ENCODE results near the gene PRKCZ.

The PRKCZ gene

GRCh38 chr1:2126331-2127186, 76.3 kb downstream of the PRKCZ start:
- Histone ChIP-seq H3K4me3 (ENCODE audit: insufficient read length, low read depth) (no peak overlapping the region), H3K27me3 (ENCODE audit: insufficient read depth, insufficient read length) (no peaks in the 10 kb centered on the region), H3K9ac (ENCODE audit: insufficient read length, low read depth) (no peak overlapping the region), H3K36me3 (ENCODE audit: insufficient read depth, insufficient read length, low read length) (no peaks in the 10 kb centered on the region), H3K4me1 (ENCODE audit: insufficient read depth, insufficient read length) (peaks cover 8% of the 10 kb centered on the region), H3K9me3 (ENCODE audit: insufficient read depth, low read length) (no peaks in the 10 kb centered on the region)
- DNase-seq (ENCODE audit: low read depth, low spot score): no peak
- TF ChIP-seq YY1 (IDR thresholded peaks at IDR 0.05; ENCODE audit: insufficient read depth, insufficient read length) (no peak), SUZ12 (IDR thresholded peaks at IDR 0.05; ENCODE audit: extremely low read depth, insufficient read depth, insufficient read length) (no peak), ZNF274 (IDR thresholded peaks at IDR 0.05; ENCODE audit: low read depth, low read length) (no peak)

DNA sequence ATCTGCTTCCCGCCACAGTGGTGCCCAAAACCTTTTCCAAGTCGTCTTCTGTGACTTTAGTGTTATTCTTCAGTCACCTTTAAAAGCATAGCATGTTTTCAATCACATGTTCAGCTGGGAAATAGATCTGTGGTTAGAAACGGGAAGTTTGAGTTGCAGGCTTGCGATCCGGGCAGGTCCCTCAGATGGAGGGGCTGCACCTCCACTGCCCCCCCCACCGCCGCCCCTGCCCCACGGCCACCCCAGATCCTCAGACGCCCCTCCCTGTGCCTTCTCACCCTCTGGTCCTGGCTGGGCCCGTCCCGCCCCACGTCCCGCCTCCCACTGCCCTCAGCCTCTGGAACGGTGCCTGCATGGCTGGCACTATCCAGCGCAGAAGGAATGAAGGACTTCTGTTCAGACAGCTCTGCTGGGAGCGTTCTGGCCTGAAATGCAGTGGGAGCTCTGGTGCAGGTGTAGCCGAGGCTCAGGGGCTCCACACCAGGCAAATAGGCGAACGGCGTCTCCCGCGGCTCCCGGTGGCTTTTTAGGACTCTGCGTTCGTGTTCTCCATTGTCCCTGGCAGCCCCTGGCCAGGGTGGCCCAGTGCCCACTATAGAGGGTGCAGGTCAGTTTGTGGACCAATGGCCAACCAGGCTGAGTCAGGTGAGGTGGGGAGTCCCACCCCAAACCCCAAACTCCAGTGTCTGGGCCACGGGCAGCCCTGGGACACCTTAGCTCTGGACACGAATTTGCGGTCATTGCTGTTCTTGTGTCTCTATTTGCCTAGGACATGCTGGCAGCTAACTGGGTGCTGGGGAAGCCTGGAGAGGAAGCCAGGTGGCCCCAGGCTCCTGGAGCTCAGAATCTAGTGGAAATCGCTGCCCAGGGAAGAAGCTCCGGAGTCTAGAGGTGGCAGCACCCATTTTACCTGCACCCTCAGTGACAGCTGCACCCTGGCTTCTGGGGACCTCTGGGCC, 77.3 kb downstream of the PRKCZ start:
- Histone ChIP-seq H3K9ac (ENCODE audit: insufficient read length, low read depth) (no peak overlapping the region), H3K9me3 (ENCODE audit: insufficient read depth, low read length) (no peaks in the 10 kb centered on the region), H3K27me3 (ENCODE audit: insufficient read depth, insufficient read length) (no peaks in the 10 kb centered on the region), H3K4me1 (ENCODE audit: insufficient read depth, insufficient read length) (peaks cover 9% of the 10 kb centered on the region), H3K4me3 (ENCODE audit: insufficient read length, low read depth) (no peak overlapping the region), H3K36me3 (ENCODE audit: insufficient read depth, insufficient read length, low read length) (no peaks in the 10 kb centered on the region)
- DNase-seq (ENCODE audit: low read depth, low spot score): no peak
- TF ChIP-seq SUZ12 (IDR thresholded peaks at IDR 0.05; ENCODE audit: extremely low read depth, insufficient read depth, insufficient read length) (no peak), ZNF274 (IDR thresholded peaks at IDR 0.05; ENCODE audit: low read depth, low read length) (no peak), YY1 (IDR thresholded peaks at IDR 0.05; ENCODE audit: insufficient read depth, insufficient read length) (no peak)

DNA sequence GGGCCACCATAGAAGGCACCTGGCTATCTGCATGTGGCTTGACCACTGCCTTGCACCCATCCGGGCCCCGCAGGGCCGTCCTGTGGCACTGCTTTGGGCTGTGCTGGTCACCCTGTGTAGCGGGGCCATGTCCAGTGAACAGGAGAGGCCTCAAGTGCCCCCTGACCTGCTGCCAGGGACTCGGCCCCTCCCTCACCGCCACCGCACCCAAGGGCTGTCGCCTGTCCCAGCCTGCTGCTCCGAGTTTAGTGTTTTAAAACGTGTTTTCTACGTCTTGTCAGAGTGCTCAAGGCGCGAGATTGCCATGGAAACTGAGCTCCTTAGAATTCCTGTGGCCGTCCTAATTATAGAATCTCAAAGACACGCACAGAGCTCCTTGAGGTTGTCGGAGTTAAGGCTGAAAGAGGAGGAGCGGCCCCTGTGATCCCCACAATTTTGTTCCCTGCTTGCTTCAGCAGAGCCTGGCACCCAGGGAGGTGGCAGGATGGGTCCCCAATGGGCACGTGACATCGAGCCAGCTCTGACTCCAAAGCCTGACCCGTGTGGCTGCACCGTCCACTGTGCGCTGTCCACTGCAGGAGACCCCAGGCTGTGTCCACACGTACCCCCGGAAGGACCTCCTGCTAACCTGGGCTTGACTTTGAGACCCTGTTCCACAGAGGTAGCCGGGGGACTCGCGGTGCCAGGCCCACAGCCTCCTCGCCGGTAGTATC, 78.1 kb downstream of the PRKCZ start:
- Histone ChIP-seq H3K4me3 (ENCODE audit: insufficient read length, low read depth) (no peak overlapping the region), H3K9ac (ENCODE audit: insufficient read length, low read depth) (no peak overlapping the region), H3K27me3 (ENCODE audit: insufficient read depth, insufficient read length) (no peaks in the 10 kb centered on the region), H3K9me3 (ENCODE audit: insufficient read depth, low read length) (no peaks in the 10 kb centered on the region), H3K36me3 (ENCODE audit: insufficient read depth, insufficient read length, low read length) (no peaks in the 10 kb centered on the region), H3K4me1 (ENCODE audit: insufficient read depth, insufficient read length) (peaks cover 9% of the 10 kb centered on the region)
- TF ChIP-seq YY1 (IDR thresholded peaks at IDR 0.05; ENCODE audit: insufficient read depth, insufficient read length): no peak
- no peak for TF ChIP-seq SUZ12 (IDR thresholded peaks at IDR 0.05; ENCODE audit: extremely low read depth, insufficient read depth, insufficient read length)
- no peak for TF ChIP-seq ZNF274 (IDR thresholded peaks at IDR 0.05; ENCODE audit: low read depth, low read length)
- no peak for DNase-seq (ENCODE audit: low read depth, low spot score)

DNA sequence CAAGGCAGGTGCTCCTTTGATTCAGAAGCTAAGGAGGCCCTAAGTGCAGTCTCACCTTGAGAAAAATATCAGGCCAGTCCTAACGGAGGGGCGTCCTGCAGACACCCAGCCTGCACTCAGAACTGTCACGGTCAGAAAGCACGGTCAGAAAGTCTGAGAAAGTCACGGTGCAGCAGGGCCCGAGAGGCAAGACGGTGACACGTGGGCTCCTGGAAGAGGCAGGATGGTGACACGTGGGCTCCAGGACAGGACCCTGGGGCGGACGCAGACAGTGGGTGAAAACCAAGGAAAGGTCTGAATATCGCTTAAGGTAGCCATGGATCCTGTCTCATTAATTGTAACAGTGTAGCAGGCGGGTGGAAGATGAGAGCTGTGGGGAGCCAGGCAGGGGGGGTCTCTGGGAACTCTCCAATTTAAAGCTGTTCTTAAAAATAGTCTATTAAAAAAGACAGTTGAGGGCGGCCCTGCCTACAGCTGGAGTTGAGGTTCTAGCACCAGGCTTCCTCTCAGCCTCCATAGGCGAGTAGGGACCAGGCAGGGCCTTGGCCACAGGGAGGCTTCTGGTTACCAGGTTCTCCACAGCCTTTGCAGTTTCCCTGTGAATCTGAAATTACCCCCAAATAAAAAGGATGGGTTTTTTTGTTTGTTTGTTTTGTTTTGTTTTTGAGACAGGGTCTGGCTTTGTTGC, 79.2 kb downstream of the PRKCZ start:
- DNase-seq (ENCODE audit: low read depth, low spot score): no peak
- Histone ChIP-seq H3K9me3 (ENCODE audit: insufficient read depth, low read length) (no peaks in the 10 kb centered on the region), H3K9ac (ENCODE audit: insufficient read length, low read depth) (no peak overlapping the region), H3K4me3 (ENCODE audit: insufficient read length, low read depth) (no peak overlapping the region), H3K27me3 (ENCODE audit: insufficient read depth, insufficient read length) (no peaks in the 10 kb centered on the region), H3K4me1 (ENCODE audit: insufficient read depth, insufficient read length) (peaks cover 12% of the 10 kb centered on the region), H3K36me3 (ENCODE audit: insufficient read depth, insufficient read length, low read length) (no peaks in the 10 kb centered on the region)
- TF ChIP-seq ZNF274 (IDR thresholded peaks at IDR 0.05; ENCODE audit: low read depth, low read length) (no peak), YY1 (IDR thresholded peaks at IDR 0.05; ENCODE audit: insufficient read depth, insufficient read length) (no peak), SUZ12 (IDR thresholded peaks at IDR 0.05; ENCODE audit: extremely low read depth, insufficient read depth, insufficient read length) (no peak)

DNA sequence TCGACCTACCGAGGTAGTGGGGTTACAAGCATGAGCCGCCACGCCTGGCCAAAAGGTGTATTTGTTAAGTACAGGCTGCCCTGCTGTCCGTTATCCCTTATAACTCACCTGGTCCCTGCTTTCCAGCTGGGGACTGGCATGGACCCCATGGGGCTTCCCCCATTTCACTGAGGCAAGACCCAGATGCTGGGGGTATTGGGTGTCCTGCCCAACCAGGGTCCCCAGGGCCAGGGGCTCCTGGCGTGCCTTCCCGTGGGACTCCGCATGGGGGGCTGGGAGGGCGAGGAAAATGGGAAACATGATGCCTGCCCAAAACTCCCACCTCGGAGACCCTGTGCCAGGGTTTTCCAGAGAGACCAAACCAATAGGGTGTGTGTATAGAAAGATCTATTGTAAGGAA, 79.9 kb downstream of the PRKCZ start:
- H3K9ac ChIP-seq (ENCODE audit: insufficient read length, low read depth): no peak overlapping the region
- TF ChIP-seq YY1 (IDR thresholded peaks at IDR 0.05; ENCODE audit: insufficient read depth, insufficient read length): no peak
- no peak for TF ChIP-seq SUZ12 (IDR thresholded peaks at IDR 0.05; ENCODE audit: extremely low read depth, insufficient read depth, insufficient read length)
- TF ChIP-seq ZNF274 (IDR thresholded peaks at IDR 0.05; ENCODE audit: low read depth, low read length): no peak
- H3K27me3 ChIP-seq (ENCODE audit: insufficient read depth, insufficient read length): no peaks in the 10 kb centered on the region

GRCh38 chr1:2130871-2131289, 80.7 kb downstream of the PRKCZ start:
- peaks cover 11% of the 10 kb centered on the region for H3K4me1 ChIP-seq (ENCODE audit: insufficient read depth, insufficient read length)
- H3K9ac ChIP-seq (ENCODE audit: insufficient read length, low read depth): no peak overlapping the region
- no peak for DNase-seq (ENCODE audit: low read depth, low spot score)
- no peaks in the 10 kb centered on the region for H3K36me3 ChIP-seq (ENCODE audit: insufficient read depth, insufficient read length, low read length)
- H3K9me3 ChIP-seq (ENCODE audit: insufficient read depth, low read length): no peaks in the 10 kb centered on the region
- no peak overlapping the region for H3K4me3 ChIP-seq (ENCODE audit: insufficient read length, low read depth)
- no peaks in the 10 kb centered on the region for H3K27me3 ChIP-seq (ENCODE audit: insufficient read depth, insufficient read length)
- TF ChIP-seq SUZ12 (IDR thresholded peaks at IDR 0.05; ENCODE audit: extremely low read depth, insufficient read depth, insufficient read length) (no peak), YY1 (IDR thresholded peaks at IDR 0.05; ENCODE audit: insufficient read depth, insufficient read length) (no peak), ZNF274 (IDR thresholded peaks at IDR 0.05; ENCODE audit: low read depth, low read length) (no peak)

More for the DNA sequence above, 79.9 kb downstream of the PRKCZ start:
- Histone ChIP-seq H3K4me3 (ENCODE audit: insufficient read length, low read depth) (no peak overlapping the region), H3K36me3 (ENCODE audit: insufficient read depth, insufficient read length, low read length) (no peaks in the 10 kb centered on the region), H3K9me3 (ENCODE audit: insufficient read depth, low read length) (no peaks in the 10 kb centered on the region), H3K4me1 (ENCODE audit: insufficient read depth, insufficient read length) (peaks cover 12% of the 10 kb centered on the region)
- DNase-seq (ENCODE audit: low read depth, low spot score): no peak

Data from NT2/D1 (cell line).